HG03565 (cell line): ENCODE measurements around the gene MAPK1.
"Not testable (repeated sequence)": the region's sequence is repeated elsewhere in the genome, so short reads cannot be mapped to it uniquely, and the experiment has no call there.

ENCODE experiments used
- ATAC-seq: cut with Tn5 transposase; IDR thresholded peaks from one replicate; pipeline ENCODE4 v1.9.1; 2021; ENCODE audit warnings: mild to moderate bottlenecking, moderate library complexity; ENCODE audit not compliant: unreplicated experiment

MAPK1 gene

GRCh38 chr22:21823740-21824444, 43.6 kb downstream of the MAPK1 start:
- ATAC-seq, result no peak

- no peak for ATAC-seq
These were observed 48.2 kb downstream of the MAPK1 start for GRCh38 chr22:21819183-21819770.

GRCh38 chr22:21818487-21819182, 48.8 kb downstream of the MAPK1 start:
- no peak for ATAC-seq

GRCh38 chr22:21817497-21817853, 50.0 kb downstream of the MAPK1 start:
- ATAC-seq, result not testable (repeated sequence)

- no peak for ATAC-seq
These were observed 50.5 kb downstream of the MAPK1 start for GRCh38 chr22:21816787-21817496.

GRCh38 chr22:21816472-21816786, 51.0 kb downstream of the MAPK1 start:
- ATAC-seq, result no peak

GRCh38 chr22:21815958-21816357, 51.5 kb downstream of the MAPK1 start:
- no peak for ATAC-seq

GRCh38 chr22:21815357-21815756, 52.1 kb downstream of the MAPK1 start:
- ATAC-seq, result no peak

- ATAC-seq, result no peak
These were observed 55.5 kb downstream of the MAPK1 start for GRCh38 chr22:21811982-21812381.

GRCh38 chr22:21807544-21808529, 59.6 kb downstream of the MAPK1 start:
- no peak for ATAC-seq

- not testable (repeated sequence) for ATAC-seq
These were observed 62.1 kb downstream of the MAPK1 start for GRCh38 chr22:21805325-21805724.

- ATAC-seq, result no peak
These were observed 63.6 kb downstream of the MAPK1 start for GRCh38 chr22:21803811-21804249.

- ATAC-seq, result no peak
These were observed 64.8 kb downstream of the MAPK1 start for GRCh38 chr22:21802673-21803072.

GRCh38 chr22:21802056-21802455, 65.4 kb downstream of the MAPK1 start:
- no peak for ATAC-seq

GRCh38 chr22:21801304-21801644, 66.2 kb downstream of the MAPK1 start:
- not testable (repeated sequence) for ATAC-seq

- no peak for ATAC-seq
These were observed 66.7 kb downstream of the MAPK1 start for GRCh38 chr22:21800552-21801303.

GRCh38 chr22:21797444-21798221, 69.8 kb downstream of the MAPK1 start:
- ATAC-seq, result no peak

GRCh38 chr22:21796863-21797262, 70.6 kb downstream of the MAPK1 start:
- ATAC-seq, result no peak

GRCh38 chr22:21796231-21796630, 71.2 kb downstream of the MAPK1 start:
- ATAC-seq, result no peak
